Measurements from ENCODE around the gene GAD2.

GAD2 gene

GRCh38 chr10:26243351-26243720, 26.8 kb downstream of the GAD2 start:
- H2AFZ ChIP-seq (ENCODE audit: low read depth, low read length) = no peak overlapping the region
- H3K23ac ChIP-seq (ENCODE audit: low read length in 2 of 2) = no peak overlapping the region
- H2AK5ac ChIP-seq (ENCODE audit: low read length, severe bottlenecking) = no peak overlapping the region
- WGBS = 48% methylated on average over 5 of the region's 5 CpGs
- no peak overlapping the region for H3K14ac ChIP-seq (ENCODE audit: low read length in 2 of 2)
- no peak overlapping the region for H2BK15ac ChIP-seq (ENCODE audit: low read depth, poor library complexity, severe bottlenecking)
- H2BK5ac ChIP-seq (ENCODE audit: low read depth, low read length, poor library complexity, severe bottlenecking) = no peak overlapping the region
- peaks cover 4% of the 10 kb centered on the region for H3K9me3 ChIP-seq (ENCODE audit: control insufficient read depth, low read length)
- H4K8ac ChIP-seq (ENCODE audit: low read length) = no peak overlapping the region
- H3K9ac ChIP-seq (ENCODE audit: low read length) = no peak overlapping the region
- no peaks in the 10 kb centered on the region for H3K27me3 ChIP-seq (ENCODE audit: control insufficient read depth in 1 of 2, insufficient read depth in 1 of 2, low read length in 2 of 2)
- no peak overlapping the region for H3K27ac ChIP-seq (ENCODE audit: low read length, poor library complexity, severe bottlenecking)
- no peak overlapping the region for H2BK12ac ChIP-seq (ENCODE audit: low read length in 2 of 2)
- no peak overlapping the region for H3K4me2 ChIP-seq (ENCODE audit: low read length, poor library complexity, severe bottlenecking)
- H2BK120ac ChIP-seq (ENCODE audit: low read depth, low read length) = no peak overlapping the region
- no peaks in the 10 kb centered on the region for H3K4me1 ChIP-seq (ENCODE audit: control insufficient read depth, insufficient read depth, low read depth, low read length)
- no peaks in the 10 kb centered on the region for H3K79me1 ChIP-seq (replicated peaks; ENCODE audit: low read length, poor library complexity, severe bottlenecking)
- H3K4me3 ChIP-seq (ENCODE audit: insufficient read depth in 1 of 2, low read depth in 1 of 2, low read length in 2 of 2) = no peak overlapping the region
- no peak overlapping the region for H3K18ac ChIP-seq (ENCODE audit: low read depth in 1 of 2, low read length in 2 of 2)
- DNase-seq = no peak
- H4K91ac ChIP-seq (ENCODE audit: low read length) = no peak overlapping the region
- H3K36me3 ChIP-seq (ENCODE audit: control insufficient read depth in 1 of 2, insufficient read depth in 2 of 2, low read depth in 1 of 2, low read length in 2 of 2) = no peaks in the 10 kb centered on the region
- H3K4ac ChIP-seq (ENCODE audit: low read depth in 1 of 2, low read length in 2 of 2) = no peak overlapping the region

- H3K9ac ChIP-seq (ENCODE audit: low read length) = no peak overlapping the region
- no peak overlapping the region for H3K18ac ChIP-seq (ENCODE audit: low read depth in 1 of 2, low read length in 2 of 2)
- H3K4me1 ChIP-seq (ENCODE audit: control insufficient read depth, insufficient read depth, low read depth, low read length) = no peaks in the 10 kb centered on the region
- WGBS = 64% methylated on average over 2 of the region's 6 CpGs
- H3K36me3 ChIP-seq (ENCODE audit: control insufficient read depth in 1 of 2, insufficient read depth in 2 of 2, low read depth in 1 of 2, low read length in 2 of 2) = no peaks in the 10 kb centered on the region
- no peak overlapping the region for H4K91ac ChIP-seq (ENCODE audit: low read length)
- no peak overlapping the region for H2BK15ac ChIP-seq (ENCODE audit: low read depth, poor library complexity, severe bottlenecking)
- no peaks in the 10 kb centered on the region for H3K79me1 ChIP-seq (replicated peaks; ENCODE audit: low read length, poor library complexity, severe bottlenecking)
- no peaks in the 10 kb centered on the region for H3K9me3 ChIP-seq (ENCODE audit: control insufficient read depth, low read length)
- no peak for DNase-seq
- no peak overlapping the region for H2BK12ac ChIP-seq (ENCODE audit: low read length in 2 of 2)
- H4K8ac ChIP-seq (ENCODE audit: low read length) = no peak overlapping the region
- no peak overlapping the region for H3K23ac ChIP-seq (ENCODE audit: low read length in 2 of 2)
- no peak overlapping the region for H3K4me2 ChIP-seq (ENCODE audit: low read length, poor library complexity, severe bottlenecking)
- H2AFZ ChIP-seq (ENCODE audit: low read depth, low read length) = no peak overlapping the region
- no peak overlapping the region for H2AK5ac ChIP-seq (ENCODE audit: low read length, severe bottlenecking)
- no peak overlapping the region for H2BK5ac ChIP-seq (ENCODE audit: low read depth, low read length, poor library complexity, severe bottlenecking)
- H3K4me3 ChIP-seq (ENCODE audit: insufficient read depth in 1 of 2, low read depth in 1 of 2, low read length in 2 of 2) = no peak overlapping the region
- H3K4ac ChIP-seq (ENCODE audit: low read depth in 1 of 2, low read length in 2 of 2) = no peak overlapping the region
- H3K14ac ChIP-seq (ENCODE audit: low read length in 2 of 2) = no peak overlapping the region
- no peaks in the 10 kb centered on the region for H3K27me3 ChIP-seq (ENCODE audit: control insufficient read depth in 1 of 2, insufficient read depth in 1 of 2, low read length in 2 of 2)
- H2BK120ac ChIP-seq (ENCODE audit: low read depth, low read length) = no peak overlapping the region
- no peak overlapping the region for H3K27ac ChIP-seq (ENCODE audit: low read length, poor library complexity, severe bottlenecking)
Measured at GRCh38 chr10:26249681-26250080, 33.1 kb downstream of the GAD2 start.

- no peaks in the 10 kb centered on the region for H3K27me3 ChIP-seq (ENCODE audit: control insufficient read depth in 1 of 2, insufficient read depth in 1 of 2, low read length in 2 of 2)
- H3K36me3 ChIP-seq (ENCODE audit: control insufficient read depth in 1 of 2, insufficient read depth in 2 of 2, low read depth in 1 of 2, low read length in 2 of 2) = no peaks in the 10 kb centered on the region
- H2BK5ac ChIP-seq (ENCODE audit: low read depth, low read length, poor library complexity, severe bottlenecking) = no peak overlapping the region
- H3K79me1 ChIP-seq (replicated peaks; ENCODE audit: low read length, poor library complexity, severe bottlenecking) = no peaks in the 10 kb centered on the region
- H4K8ac ChIP-seq (ENCODE audit: low read length) = no peak overlapping the region
- no peaks in the 10 kb centered on the region for H3K9me3 ChIP-seq (ENCODE audit: control insufficient read depth, low read length)
- H2BK12ac ChIP-seq (ENCODE audit: low read length in 2 of 2) = no peak overlapping the region
- H2AFZ ChIP-seq (ENCODE audit: low read depth, low read length) = no peak overlapping the region
- no peak overlapping the region for H3K4me2 ChIP-seq (ENCODE audit: low read length, poor library complexity, severe bottlenecking)
- no peak overlapping the region for H3K14ac ChIP-seq (ENCODE audit: low read length in 2 of 2)
- H2AK5ac ChIP-seq (ENCODE audit: low read length, severe bottlenecking) = no peak overlapping the region
- H3K9ac ChIP-seq (ENCODE audit: low read length) = no peak overlapping the region
- H3K4me3 ChIP-seq (ENCODE audit: insufficient read depth in 1 of 2, low read depth in 1 of 2, low read length in 2 of 2) = no peak overlapping the region
- no peak overlapping the region for H3K23ac ChIP-seq (ENCODE audit: low read length in 2 of 2)
- H3K27ac ChIP-seq (ENCODE audit: low read length, poor library complexity, severe bottlenecking) = no peak overlapping the region
- H4K91ac ChIP-seq (ENCODE audit: low read length) = no peak overlapping the region
- H2BK15ac ChIP-seq (ENCODE audit: low read depth, poor library complexity, severe bottlenecking) = no peak overlapping the region
- H2BK120ac ChIP-seq (ENCODE audit: low read depth, low read length) = no peak overlapping the region
- no peaks in the 10 kb centered on the region for H3K4me1 ChIP-seq (ENCODE audit: control insufficient read depth, insufficient read depth, low read depth, low read length)
- 88% methylated on average over 5 of the region's 6 CpGs for WGBS
- no peak overlapping the region for H3K18ac ChIP-seq (ENCODE audit: low read depth in 1 of 2, low read length in 2 of 2)
- H3K4ac ChIP-seq (ENCODE audit: low read depth in 1 of 2, low read length in 2 of 2) = no peak overlapping the region
- DNase-seq = no peak
Measured at GRCh38 chr10:26251925-26252324, 35.4 kb downstream of the GAD2 start.

- no peak overlapping the region for H2BK5ac ChIP-seq (ENCODE audit: low read depth, low read length, poor library complexity, severe bottlenecking)
- no peak overlapping the region for H4K91ac ChIP-seq (ENCODE audit: low read length)
- no peaks in the 10 kb centered on the region for H3K9me3 ChIP-seq (ENCODE audit: control insufficient read depth, low read length)
- H3K4me2 ChIP-seq (ENCODE audit: low read length, poor library complexity, severe bottlenecking) = no peak overlapping the region
- no peak overlapping the region for H2AK5ac ChIP-seq (ENCODE audit: low read length, severe bottlenecking)
- H3K36me3 ChIP-seq (ENCODE audit: control insufficient read depth in 1 of 2, insufficient read depth in 2 of 2, low read depth in 1 of 2, low read length in 2 of 2) = no peaks in the 10 kb centered on the region
- H3K27me3 ChIP-seq (ENCODE audit: control insufficient read depth in 1 of 2, insufficient read depth in 1 of 2, low read length in 2 of 2) = no peaks in the 10 kb centered on the region
- H2BK12ac ChIP-seq (ENCODE audit: low read length in 2 of 2) = no peak overlapping the region
- DNase-seq = no peak
- no peak overlapping the region for H3K14ac ChIP-seq (ENCODE audit: low read length in 2 of 2)
- no peak overlapping the region for H3K27ac ChIP-seq (ENCODE audit: low read length, poor library complexity, severe bottlenecking)
- H3K18ac ChIP-seq (ENCODE audit: low read depth in 1 of 2, low read length in 2 of 2) = no peak overlapping the region
- WGBS = 68% methylated on average over 7 of the region's 7 CpGs
- H2AFZ ChIP-seq (ENCODE audit: low read depth, low read length) = no peak overlapping the region
- H3K4me1 ChIP-seq (ENCODE audit: control insufficient read depth, insufficient read depth, low read depth, low read length) = no peaks in the 10 kb centered on the region
- H3K4me3 ChIP-seq (ENCODE audit: insufficient read depth in 1 of 2, low read depth in 1 of 2, low read length in 2 of 2) = no peak overlapping the region
- H3K23ac ChIP-seq (ENCODE audit: low read length in 2 of 2) = no peak overlapping the region
- no peak overlapping the region for H4K8ac ChIP-seq (ENCODE audit: low read length)
- no peak overlapping the region for H2BK15ac ChIP-seq (ENCODE audit: low read depth, poor library complexity, severe bottlenecking)
- H3K9ac ChIP-seq (ENCODE audit: low read length) = no peak overlapping the region
- H3K4ac ChIP-seq (ENCODE audit: low read depth in 1 of 2, low read length in 2 of 2) = no peak overlapping the region
- H2BK120ac ChIP-seq (ENCODE audit: low read depth, low read length) = no peak overlapping the region
- no peaks in the 10 kb centered on the region for H3K79me1 ChIP-seq (replicated peaks; ENCODE audit: low read length, poor library complexity, severe bottlenecking)
Measured at GRCh38 chr10:26254616-26255015, 38.0 kb downstream of the GAD2 start.
